ENCODE results near the gene CTNNA3. TPM values are rescaled to one million over a fixed set of nuclear protein-coding genes. Genes with fewer than 3 reads are reported as not detected.

The CTNNA3 gene
- polyA plus RNA-seq, 1 experiment = not detected

DNA sequence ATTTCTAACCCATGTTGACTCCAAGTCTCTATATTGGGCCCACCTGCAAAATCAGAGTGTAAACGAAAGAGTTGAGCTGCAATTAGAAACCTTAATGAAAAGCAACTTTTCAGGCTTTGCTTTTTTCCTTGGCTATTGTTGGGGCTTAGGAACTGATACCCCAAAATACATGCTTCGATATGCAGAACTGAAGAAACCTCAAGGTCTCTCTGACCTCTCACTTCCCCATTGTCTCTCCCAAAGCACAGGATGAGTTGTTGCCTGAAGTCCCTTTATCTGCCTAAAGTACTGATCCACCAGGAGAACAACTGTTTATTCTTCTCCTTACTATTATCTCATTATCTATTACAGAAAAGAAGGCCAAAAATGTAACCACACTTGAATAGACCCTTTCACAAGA lies 1436.2 kb downstream of the CTNNA3 start:
- H3K36me3 ChIP-seq (ENCODE audit: control insufficient read depth, insufficient read depth, low read length) = no peaks in the 10 kb centered on the region
- no peaks in the 10 kb centered on the region for H3K27me3 ChIP-seq (ENCODE audit: control insufficient read depth, insufficient read depth, low read length)
- CTCF ChIA-PET = no interaction called here
- TF ChIP-seq, protein P1, sequence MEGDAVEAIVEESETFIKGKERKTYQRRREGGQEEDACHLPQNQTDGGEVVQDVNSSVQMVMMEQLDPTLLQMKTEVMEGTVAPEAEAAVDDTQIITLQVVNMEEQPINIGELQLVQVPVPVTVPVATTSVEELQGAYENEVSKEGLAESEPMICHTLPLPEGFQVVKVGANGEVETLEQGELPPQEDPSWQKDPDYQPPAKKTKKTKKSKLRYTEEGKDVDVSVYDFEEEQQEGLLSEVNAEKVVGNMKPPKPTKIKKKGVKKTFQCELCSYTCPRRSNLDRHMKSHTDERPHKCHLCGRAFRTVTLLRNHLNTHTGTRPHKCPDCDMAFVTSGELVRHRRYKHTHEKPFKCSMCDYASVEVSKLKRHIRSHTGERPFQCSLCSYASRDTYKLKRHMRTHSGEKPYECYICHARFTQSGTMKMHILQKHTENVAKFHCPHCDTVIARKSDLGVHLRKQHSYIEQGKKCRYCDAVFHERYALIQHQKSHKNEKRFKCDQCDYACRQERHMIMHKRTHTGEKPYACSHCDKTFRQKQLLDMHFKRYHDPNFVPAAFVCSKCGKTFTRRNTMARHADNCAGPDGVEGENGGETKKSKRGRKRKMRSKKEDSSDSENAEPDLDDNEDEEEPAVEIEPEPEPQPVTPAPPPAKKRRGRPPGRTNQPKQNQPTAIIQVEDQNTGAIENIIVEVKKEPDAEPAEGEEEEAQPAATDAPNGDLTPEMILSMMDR (IDR thresholded peaks at IDR 0.05; ENCODE audit: insufficient read depth, low read depth, low read length) = no peak
- H3K4me3 ChIP-seq (ENCODE audit: low read depth, low read length) = no peak overlapping the region
- POLR2A ChIA-PET = no interaction called here
- DNase-seq (ENCODE audit: low read depth) = no peak

DNA sequence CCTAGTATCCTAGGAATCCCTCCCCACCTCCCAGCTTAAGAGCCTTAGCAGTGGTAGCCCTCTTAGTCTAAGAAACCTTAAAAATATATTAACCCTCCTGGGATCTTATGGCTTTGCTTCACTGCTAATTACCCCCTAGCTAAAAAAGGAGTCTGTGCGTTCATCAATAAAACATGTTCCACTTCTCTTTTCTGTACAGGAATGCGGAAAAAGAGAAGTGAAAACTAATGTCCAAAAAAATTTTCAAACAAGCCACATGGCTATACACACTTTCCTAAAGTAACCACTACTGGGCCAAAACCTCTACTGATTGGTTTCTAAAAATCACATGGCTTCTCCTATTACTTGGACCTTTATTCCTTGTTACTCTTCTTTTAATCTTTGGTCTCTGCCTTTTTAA lies 1437.3 kb downstream of the CTNNA3 start:
- Histone ChIP-seq H3K36me3 (ENCODE audit: control insufficient read depth, insufficient read depth, low read length) (no peaks in the 10 kb centered on the region), H3K4me3 (ENCODE audit: low read depth, low read length) (no peak overlapping the region), H3K27me3 (ENCODE audit: control insufficient read depth, insufficient read depth, low read length) (no peaks in the 10 kb centered on the region)
- POLR2A ChIA-PET = no interaction called here
- TF ChIP-seq, protein P1 (IDR thresholded peaks at IDR 0.05; ENCODE audit: insufficient read depth, low read depth, low read length) = no peak
- CTCF ChIA-PET = no interaction called here
- no peak for DNase-seq (ENCODE audit: low read depth)

DNA sequence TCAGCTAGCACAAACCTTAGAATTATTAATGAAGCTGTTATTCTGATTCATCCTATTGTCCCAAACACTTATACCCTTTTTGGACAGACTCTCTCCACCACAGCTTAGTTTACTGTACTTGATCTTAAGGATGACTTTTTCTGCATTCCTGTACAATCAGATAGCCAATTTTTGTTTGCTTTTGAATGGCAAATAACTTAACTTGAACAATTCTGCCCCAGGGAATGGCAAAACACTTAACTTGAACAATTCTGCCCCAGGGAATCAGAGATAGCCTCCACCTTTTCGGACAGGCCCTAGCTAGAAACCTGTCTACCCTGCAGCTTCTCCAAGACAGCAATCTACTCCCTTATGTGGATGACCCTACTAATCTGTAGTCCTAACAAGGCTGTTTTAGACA lies 1438.2 kb downstream of the CTNNA3 start:
- no peak overlapping the region for H3K4me3 ChIP-seq (ENCODE audit: low read depth, low read length)
- no peaks in the 10 kb centered on the region for H3K36me3 ChIP-seq (ENCODE audit: control insufficient read depth, insufficient read depth, low read length)
- no peak for DNase-seq (ENCODE audit: low read depth)
- POLR2A ChIA-PET = no interaction called here
- TF ChIP-seq, protein P1 (IDR thresholded peaks at IDR 0.05; ENCODE audit: insufficient read depth, low read depth, low read length) = no peak
- CTCF ChIA-PET = interaction anchor here (0.8 kb wide), 1 partner anchor 9 kb away, joined by 3 read pairs; no protein-coding TSS in a partner anchor
- H3K27me3 ChIP-seq (ENCODE audit: control insufficient read depth, insufficient read depth, low read length) = no peaks in the 10 kb centered on the region

DNA sequence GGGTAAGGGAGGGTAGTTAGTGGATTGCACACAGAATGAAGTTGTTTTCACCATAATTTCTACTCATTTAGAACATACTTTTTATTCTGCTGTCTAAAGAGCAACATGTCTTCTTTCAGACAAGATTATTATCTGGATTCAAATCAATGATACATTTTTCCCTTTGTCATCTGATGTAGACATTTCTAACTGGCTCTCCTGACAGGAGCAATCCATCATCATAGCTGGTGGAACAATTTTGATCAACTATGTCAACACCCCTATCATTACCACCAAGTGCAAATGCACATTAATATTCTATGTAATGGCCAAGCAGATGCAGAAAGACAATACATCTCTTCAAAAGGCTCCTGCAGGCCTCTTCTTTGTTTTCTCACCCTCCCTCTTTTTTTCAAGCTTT lies 1443.0 kb downstream of the CTNNA3 start:
- ChIA-PET CTCF (no interaction called here), POLR2A (no interaction called here)
- TF ChIP-seq, protein P1 (IDR thresholded peaks at IDR 0.05; ENCODE audit: insufficient read depth, low read depth, low read length) = no peak
- H3K4me3 ChIP-seq (ENCODE audit: low read depth, low read length) = no peak overlapping the region
- DNase-seq (ENCODE audit: low read depth) = no peak
- no peaks in the 10 kb centered on the region for H3K27me3 ChIP-seq (ENCODE audit: control insufficient read depth, insufficient read depth, low read length)
- H3K36me3 ChIP-seq (ENCODE audit: control insufficient read depth, insufficient read depth, low read length) = no peaks in the 10 kb centered on the region

DNA sequence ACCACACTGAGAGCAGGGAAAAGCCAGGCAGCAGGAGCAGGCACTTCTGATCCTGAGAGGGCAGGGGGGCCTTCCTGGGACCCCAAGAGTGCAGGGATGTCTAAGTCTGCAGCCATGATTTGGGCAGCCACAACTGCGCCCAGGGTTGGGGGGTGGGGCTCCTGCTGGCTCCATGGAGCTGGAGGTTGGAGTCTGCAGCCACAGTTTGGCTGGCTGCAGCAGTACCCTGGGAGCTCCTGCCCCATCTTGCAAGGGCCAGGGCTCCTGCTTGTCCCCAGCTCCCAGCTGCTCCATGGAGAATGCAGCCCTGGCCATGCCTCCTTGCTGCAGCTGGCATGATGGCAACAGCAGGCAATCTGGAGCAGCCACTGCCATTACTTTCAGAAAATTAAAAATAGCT lies 1449.8 kb downstream of the CTNNA3 start:
- ChIA-PET CTCF (no interaction called here), POLR2A (no interaction called here)
- no peak overlapping the region for H3K4me3 ChIP-seq (ENCODE audit: low read depth, low read length)
- H3K27me3 ChIP-seq (ENCODE audit: control insufficient read depth, insufficient read depth, low read length) = no peaks in the 10 kb centered on the region
- no peaks in the 10 kb centered on the region for H3K36me3 ChIP-seq (ENCODE audit: control insufficient read depth, insufficient read depth, low read length)
- no peak for DNase-seq (ENCODE audit: low read depth)
- TF ChIP-seq, protein P1 (IDR thresholded peaks at IDR 0.05; ENCODE audit: insufficient read depth, low read depth, low read length) = no peak

All from BJ (cell line).